NCI-H1105 (cell line): ENCODE data around the gene KRT4.
"Not testable (repeated sequence)": the region's sequence is repeated elsewhere in the genome, so short reads cannot be mapped to it uniquely, and the experiment has no call there.

Experiments used
- DNase-seq: peaks from one replicate; lab custom pipeline; 2025; lab: John Stamatoyannopoulos, UW

KRT4 gene

GRCh38 chr12:52772772-52773171 is 41.1 kb downstream of the KRT4 start:
- no peak for DNase-seq

GRCh38 chr12:52772188-52772587 is 41.7 kb downstream of the KRT4 start:
- DNase-seq = no peak

- DNase-seq = no peak
These were observed 42.4 kb downstream of the KRT4 start for GRCh38 chr12:52771505-52771904.

- DNase-seq = no peak
These were observed 42.8 kb downstream of the KRT4 start for GRCh38 chr12:52771088-52771487.

GRCh38 chr12:52769946-52770345 is 44.0 kb downstream of the KRT4 start:
- DNase-seq = no peak

- DNase-seq = no peak
These were observed 44.6 kb downstream of the KRT4 start for GRCh38 chr12:52769354-52769753.

GRCh38 chr12:52768479-52769200 is 45.3 kb downstream of the KRT4 start:
- no peak for DNase-seq

- DNase-seq = no peak
These were observed 46.5 kb downstream of the KRT4 start for GRCh38 chr12:52767427-52767826.

GRCh38 chr12:52767020-52767379 is 46.9 kb downstream of the KRT4 start:
- DNase-seq = no peak

GRCh38 chr12:52766351-52767019 is 47.4 kb downstream of the KRT4 start:
- DNase-seq = no peak

GRCh38 chr12:52765702-52766101 is 48.2 kb downstream of the KRT4 start:
- DNase-seq = no peak

- no peak for DNase-seq
These were observed 49.9 kb downstream of the KRT4 start for GRCh38 chr12:52763991-52764390.

- DNase-seq = no peak
These were observed 50.8 kb downstream of the KRT4 start for GRCh38 chr12:52763036-52763659.

GRCh38 chr12:52761802-52762201 is 52.1 kb downstream of the KRT4 start:
- DNase-seq = no peak

- DNase-seq = not testable (repeated sequence)
These were observed 52.7 kb downstream of the KRT4 start for GRCh38 chr12:52761218-52761617.

- DNase-seq = no peak
These were observed 53.3 kb downstream of the KRT4 start for GRCh38 chr12:52760623-52761022.

GRCh38 chr12:52759695-52760094 is 54.2 kb downstream of the KRT4 start:
- DNase-seq = no peak

- DNase-seq = no peak
These were observed 54.7 kb downstream of the KRT4 start for GRCh38 chr12:52759218-52759617.

GRCh38 chr12:52757449-52758176 is 56.3 kb downstream of the KRT4 start:
- DNase-seq = no peak
